A673 (cell line): ENCODE results near the gene TRIM10. TPM values are rescaled to one million over a fixed set of nuclear protein-coding genes. Genes with fewer than 3 reads are reported as not detected.

Source experiments
- BruUV-seq: library from RNA; stranded (reverse); fragments of 400-500 nt; replicated peaks from 2 replicates; lab custom pipeline; 2021; lab: Mats Ljungman, UMichigan
- CTCF ChIA-PET: fragments of 300-600 bp; sonication (Branson Sonifier 250); formaldehyde crosslinking; loops from one replicate; lab custom pipeline; 2022; ENCODE audit warnings: antibody characterized with exemption; lab: Charles Lee
- POLR2A ChIA-PET: fragments of 300-600 bp; sonication (Branson Sonifier 250); formaldehyde crosslinking; loops from one replicate; lab custom pipeline; 2022; ENCODE audit warnings: antibody characterized with exemption; ENCODE audit not compliant: low non-redundant PET; lab: Charles Lee
- DNase-seq: peaks from one replicate; pipeline ENCODE4 v3.0.0-alpha.2; 2015; ENCODE audit warnings: low spot score
- H3K27ac ChIP-seq: fragments of 200-600 bp; sonication (generic); 2 replicates; pipeline ENCODE4 v1.5.1; 2016; ENCODE audit warnings: mixed run types, low read depth, mild to moderate bottlenecking, mixed read lengths, antibody characterized with exemption, low read length; ENCODE audit not compliant: poor library complexity, severe bottlenecking
- H3K27me3 ChIP-seq: fragments of 200-600 bp; sonication (generic); replicated peaks from 2 replicates; pipeline ENCODE4 v1.6.1; 2017; ENCODE audit warnings: mixed run types, low read depth, mild to moderate bottlenecking, mixed read lengths, antibody characterized with exemption, low read length; ENCODE audit not compliant: insufficient read depth, poor library complexity
- H3K36me3 ChIP-seq: fragments of 200-600 bp; sonication (generic); 2 replicates; pipeline ENCODE4 v1.6.1; 2016; ENCODE audit warnings: mixed run types, mild to moderate bottlenecking, mixed read lengths, antibody characterized with exemption, low read length; ENCODE audit not compliant: insufficient read depth, poor library complexity, severe bottlenecking
- H3K4me1 ChIP-seq: fragments of 200-600 bp; sonication (generic); 2 replicates; pipeline ENCODE4 v1.6.1; 2017; ENCODE audit warnings: mixed run types, mild to moderate bottlenecking, mixed read lengths, antibody characterized with exemption, low read length; ENCODE audit not compliant: insufficient read depth, poor library complexity, severe bottlenecking
- H3K4me3 ChIP-seq: fragments of 200-600 bp; sonication (generic); 2 replicates; pipeline ENCODE4 v1.5.1; 2016; ENCODE audit warnings: low read depth, mixed run types, mild to moderate bottlenecking, mixed read lengths, low read length; ENCODE audit not compliant: poor library complexity, severe bottlenecking
- H3K9me3 ChIP-seq: fragments of 200-600 bp; sonication (generic); 2 replicates; pipeline ENCODE4 v1.6.1; 2016; ENCODE audit warnings: mixed run types, low read depth, mild to moderate bottlenecking, mixed read lengths, antibody characterized with exemption, low read length; ENCODE audit not compliant: poor library complexity, severe bottlenecking
- EZH2 ChIP-seq: fragments of 200-600 bp; sonication (generic); IDR thresholded peaks from 2 replicates; pipeline ENCODE4 v1.6.1; 2017; ENCODE audit warnings: borderline replicate concordance, low read depth, mild to moderate bottlenecking, mixed read lengths, antibody characterized with exemption, low read length; ENCODE audit not compliant: poor library complexity, severe bottlenecking
- intact Hi-C: fragments of 100-400 bp; cut with micrococcal nuclease; formaldehyde crosslinking; loops from one replicate; pipeline ENCODE4 v1.10.0; 2022; ENCODE audit not compliant: unreplicated experiment
- total RNA-seq: library from RNA; stranded (reverse); gene quantifications from 2 replicates; pipeline ENCODE4 v1.2.3, GENCODE V29; 2021
- TF ChIP-seq, protein P1 (sequence below): fragments of 300-800, 200-600 bp; sonication (generic); conservative IDR thresholded peaks from 2 replicates; pipeline ENCODE4 v1.5.1; 2017; ENCODE audit warnings: low read depth, mild to moderate bottlenecking, antibody characterized with exemption, low read length, moderate library complexity, mixed read lengths

TRIM10 gene
- total RNA-seq, 1 experiment from 2014 or later = not detected

DNA sequence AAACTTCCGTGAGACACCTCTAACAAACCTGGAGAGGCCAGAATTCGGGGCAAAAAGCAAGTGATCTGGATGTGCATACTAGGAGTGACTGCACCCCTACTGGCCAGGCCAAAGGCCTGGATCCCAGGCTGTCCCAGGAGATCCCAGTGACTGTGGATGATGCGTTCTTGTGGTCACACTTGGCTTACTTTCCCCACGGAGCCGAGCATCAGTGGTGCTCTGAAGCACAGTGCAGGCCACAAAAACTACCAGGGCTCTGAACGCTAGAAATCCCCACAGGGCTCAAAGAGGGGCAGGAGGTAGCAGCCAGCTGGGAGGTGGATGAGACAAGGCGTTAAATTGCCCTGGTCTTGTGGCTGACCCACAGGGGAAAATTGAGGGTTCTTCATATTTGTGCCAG is 45.1 kb upstream of the TRIM10 start:
- intact Hi-C loops = no loop called here
- no peak overlapping the region for H3K27ac ChIP-seq
- CTCF ChIA-PET = no interaction called here
- H3K9me3 ChIP-seq = no peaks in the 10 kb centered on the region
- no TSS peak for BruUV-seq
- TF ChIP-seq EZH2 = no peak
- TF ChIP-seq, protein P1, sequence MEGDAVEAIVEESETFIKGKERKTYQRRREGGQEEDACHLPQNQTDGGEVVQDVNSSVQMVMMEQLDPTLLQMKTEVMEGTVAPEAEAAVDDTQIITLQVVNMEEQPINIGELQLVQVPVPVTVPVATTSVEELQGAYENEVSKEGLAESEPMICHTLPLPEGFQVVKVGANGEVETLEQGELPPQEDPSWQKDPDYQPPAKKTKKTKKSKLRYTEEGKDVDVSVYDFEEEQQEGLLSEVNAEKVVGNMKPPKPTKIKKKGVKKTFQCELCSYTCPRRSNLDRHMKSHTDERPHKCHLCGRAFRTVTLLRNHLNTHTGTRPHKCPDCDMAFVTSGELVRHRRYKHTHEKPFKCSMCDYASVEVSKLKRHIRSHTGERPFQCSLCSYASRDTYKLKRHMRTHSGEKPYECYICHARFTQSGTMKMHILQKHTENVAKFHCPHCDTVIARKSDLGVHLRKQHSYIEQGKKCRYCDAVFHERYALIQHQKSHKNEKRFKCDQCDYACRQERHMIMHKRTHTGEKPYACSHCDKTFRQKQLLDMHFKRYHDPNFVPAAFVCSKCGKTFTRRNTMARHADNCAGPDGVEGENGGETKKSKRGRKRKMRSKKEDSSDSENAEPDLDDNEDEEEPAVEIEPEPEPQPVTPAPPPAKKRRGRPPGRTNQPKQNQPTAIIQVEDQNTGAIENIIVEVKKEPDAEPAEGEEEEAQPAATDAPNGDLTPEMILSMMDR = no peak
- H3K4me3 ChIP-seq = no peak overlapping the region
- POLR2A ChIA-PET = no interaction called here
- H3K27me3 ChIP-seq = no peaks in the 10 kb centered on the region
- no peak for DNase-seq
- H3K36me3 ChIP-seq = no peaks in the 10 kb centered on the region
- H3K4me1 ChIP-seq = peaks cover 17% of the 10 kb centered on the region

DNA sequence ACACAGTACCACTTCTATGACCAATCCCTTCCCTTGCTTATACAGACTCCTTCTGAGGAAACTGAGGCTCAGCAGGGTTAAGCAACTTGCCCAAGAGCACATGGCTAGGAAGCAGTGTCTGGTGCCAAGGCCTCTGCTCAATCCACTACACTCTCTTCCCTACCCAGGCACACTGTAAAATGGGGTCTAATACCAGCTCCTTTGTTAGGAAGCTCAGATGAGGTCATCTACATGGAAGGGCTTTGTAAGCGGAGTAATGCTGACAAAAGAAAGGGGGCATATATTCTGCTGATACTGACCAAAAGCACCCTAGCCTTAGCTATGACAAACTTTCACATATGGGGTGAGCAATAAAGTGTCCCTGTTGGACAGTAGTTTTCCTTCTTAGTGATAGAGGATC is 43.1 kb upstream of the TRIM10 start:
- Histone ChIP-seq H3K9me3 (no peaks in the 10 kb centered on the region), H3K27ac (no peak overlapping the region), H3K4me1 (peaks cover 9% of the 10 kb centered on the region), H3K27me3 (no peaks in the 10 kb centered on the region), H3K4me3 (no peak overlapping the region), H3K36me3 (peaks cover 4% of the 10 kb centered on the region)
- no peak for DNase-seq
- BruUV-seq = no TSS peak
- intact Hi-C loops = no loop called here
- CTCF ChIA-PET = interaction anchor here (0.7 kb wide), 1 partner anchor 14 kb away, joined by 6 read pairs; no protein-coding TSS in a partner anchor
- TF ChIP-seq EZH2 = no peak
- TF ChIP-seq, protein P1 = no peak
- POLR2A ChIA-PET = no interaction called here

DNA sequence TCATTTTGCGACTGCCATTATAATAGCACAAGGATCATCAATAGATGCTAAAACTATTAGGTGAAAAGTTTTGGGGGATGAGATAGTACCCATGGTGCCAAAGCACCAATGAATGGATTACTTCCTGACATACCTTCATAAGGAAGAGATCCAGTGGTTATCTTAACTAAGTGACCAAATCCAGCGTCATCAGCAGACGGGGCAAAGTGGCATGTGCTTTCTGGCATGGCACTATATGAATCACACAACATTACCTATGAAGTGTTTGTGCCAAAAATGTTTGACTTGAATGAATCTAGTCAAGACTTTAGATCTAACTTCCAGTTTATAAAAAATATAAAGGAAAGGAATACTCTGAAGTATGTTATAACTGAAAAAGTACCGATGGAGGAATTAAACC is 41.4 kb upstream of the TRIM10 start:
- no peak for DNase-seq
- H3K9me3 ChIP-seq = no peaks in the 10 kb centered on the region
- ChIA-PET CTCF (no interaction called here), POLR2A (no interaction called here)
- BruUV-seq = no TSS peak
- H3K4me3 ChIP-seq = no peak overlapping the region
- no peaks in the 10 kb centered on the region for H3K27me3 ChIP-seq
- H3K4me1 ChIP-seq = peaks cover 1% of the 10 kb centered on the region
- intact Hi-C loops = no loop called here
- no peak overlapping the region for H3K27ac ChIP-seq
- H3K36me3 ChIP-seq = peaks cover 6% of the 10 kb centered on the region
- TF ChIP-seq EZH2 = no peak
- TF ChIP-seq, protein P1 = no peak
